ENCODE data around the gene IPPK.
"Not testable (repeated sequence)": the region's sequence is repeated elsewhere in the genome, so short reads cannot be mapped to it uniquely, and the experiment has no call there.

IPPK gene

DNA sequence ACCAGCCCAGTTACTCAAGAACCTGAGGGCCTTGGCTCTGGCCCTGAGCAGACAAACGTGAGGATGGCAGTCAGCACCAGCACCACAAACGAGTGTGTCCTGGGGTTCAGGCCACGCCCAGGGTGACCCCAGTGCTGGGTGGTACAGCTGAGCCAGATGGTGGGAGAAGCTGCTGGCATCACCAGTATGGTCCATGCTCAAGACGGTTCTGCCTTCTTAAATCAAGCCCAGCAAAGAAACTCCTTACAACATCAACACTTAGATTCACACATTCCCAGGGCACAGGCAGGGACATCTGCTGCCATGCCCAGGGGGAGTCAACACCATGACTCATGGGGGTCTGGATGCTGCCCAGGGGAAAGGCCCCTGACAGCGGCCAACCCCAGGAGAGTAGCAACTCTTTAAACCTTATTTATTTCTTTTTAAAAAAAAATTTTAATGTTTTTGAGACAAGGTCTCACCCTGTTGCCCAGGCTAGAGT lies 31.3 kb downstream of the IPPK start:
- no peak for DNase-seq (ENCODE audit: low spot score)

DNA sequence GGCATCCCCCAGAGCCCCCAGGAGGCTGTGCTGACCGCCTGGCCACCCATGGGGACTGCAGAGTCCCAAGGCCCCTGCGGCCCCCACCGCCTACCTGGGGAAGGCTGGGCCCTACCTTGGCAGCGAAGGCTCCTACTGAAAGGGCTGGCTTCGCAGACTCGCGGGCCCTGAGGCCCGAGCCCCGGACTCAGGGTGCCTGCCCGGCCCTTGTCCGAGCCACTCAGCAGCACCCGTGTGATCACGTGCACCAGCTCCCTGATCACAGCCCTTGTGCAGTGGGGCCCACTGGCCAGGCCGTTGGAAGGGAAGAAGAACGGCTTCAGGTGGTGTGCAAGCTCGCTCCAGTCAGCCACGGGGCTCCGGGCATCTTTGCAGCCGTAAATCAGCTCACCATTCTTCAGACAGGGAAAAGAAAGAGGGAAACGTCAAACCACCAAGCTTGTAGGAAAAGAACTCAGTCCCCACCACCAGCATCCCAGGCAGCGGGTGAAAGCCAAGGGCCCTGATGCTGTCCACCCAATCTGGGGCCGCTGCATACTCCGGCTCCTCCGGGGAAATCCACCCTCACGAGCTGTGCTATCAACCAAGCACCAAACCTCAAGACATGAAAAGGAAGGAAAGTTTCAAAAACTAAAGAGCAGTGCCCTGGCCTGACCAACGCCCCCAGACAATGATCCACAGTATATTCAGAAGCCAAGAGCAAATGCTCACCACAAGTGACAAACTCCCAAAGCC lies 31.9 kb downstream of the IPPK start:
- DNase-seq (ENCODE audit: low spot score), result no peak

DNA sequence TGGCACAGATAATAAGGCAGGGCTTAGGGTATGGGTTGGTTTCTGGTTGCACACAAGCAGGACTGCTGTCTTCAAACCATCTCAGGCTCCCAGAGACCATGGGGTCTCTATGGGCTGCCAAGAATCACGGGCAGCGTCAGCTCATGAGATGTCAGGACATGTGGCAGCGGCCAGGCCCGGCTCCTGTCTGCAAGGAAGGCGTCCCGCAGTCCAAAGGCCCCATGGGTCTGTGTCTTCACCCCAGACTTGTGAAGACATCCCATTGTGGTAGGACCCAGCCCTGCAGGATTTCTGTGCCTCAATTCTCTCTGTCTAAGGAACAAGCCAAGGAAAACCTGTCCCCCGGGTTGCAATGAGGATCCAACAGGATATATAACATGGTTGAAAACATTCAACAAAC lies 32.6 kb downstream of the IPPK start:
- no peak for DNase-seq (ENCODE audit: low spot score)

DNA sequence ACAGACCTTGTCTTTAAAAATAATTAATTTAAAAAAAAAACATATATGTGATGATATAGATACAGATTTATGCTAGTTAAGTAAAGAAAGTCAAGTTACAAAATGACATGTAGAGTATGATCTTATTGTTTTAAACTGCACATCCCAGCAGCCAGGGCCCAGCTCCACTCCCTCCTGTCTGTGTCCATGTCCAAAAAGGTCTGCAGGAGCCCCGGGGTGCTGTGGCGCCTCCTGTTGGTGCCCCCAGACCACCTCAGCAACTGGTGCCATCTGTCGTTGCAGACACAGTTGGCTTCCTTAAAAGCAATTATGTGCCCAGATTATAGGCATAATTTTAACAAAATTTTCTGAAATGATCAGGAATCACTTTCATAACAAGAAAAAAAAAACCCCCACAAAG lies 33.3 kb downstream of the IPPK start:
- no peak for DNase-seq (ENCODE audit: low spot score)

DNA sequence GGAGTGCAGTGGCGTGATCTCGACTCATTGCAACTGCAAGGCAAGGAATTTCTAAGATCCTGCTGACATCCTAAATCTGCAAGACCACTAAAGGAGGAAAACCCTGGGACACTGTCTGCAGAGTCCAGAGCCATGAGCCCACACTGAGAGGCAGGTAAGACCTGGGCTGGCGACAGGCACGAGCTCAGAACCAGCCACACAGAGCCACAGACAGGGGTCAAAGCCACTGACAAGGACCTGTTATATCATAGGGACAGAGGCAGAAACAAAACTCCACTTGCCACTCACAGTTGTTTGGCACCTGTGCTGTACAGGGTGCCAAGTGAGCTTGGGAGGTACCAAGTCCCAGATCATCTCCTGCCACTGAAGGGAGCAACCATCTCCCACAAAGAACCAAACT lies 34.2 kb downstream of the IPPK start:
- DNase-seq (ENCODE audit: low spot score), result no peak

DNA sequence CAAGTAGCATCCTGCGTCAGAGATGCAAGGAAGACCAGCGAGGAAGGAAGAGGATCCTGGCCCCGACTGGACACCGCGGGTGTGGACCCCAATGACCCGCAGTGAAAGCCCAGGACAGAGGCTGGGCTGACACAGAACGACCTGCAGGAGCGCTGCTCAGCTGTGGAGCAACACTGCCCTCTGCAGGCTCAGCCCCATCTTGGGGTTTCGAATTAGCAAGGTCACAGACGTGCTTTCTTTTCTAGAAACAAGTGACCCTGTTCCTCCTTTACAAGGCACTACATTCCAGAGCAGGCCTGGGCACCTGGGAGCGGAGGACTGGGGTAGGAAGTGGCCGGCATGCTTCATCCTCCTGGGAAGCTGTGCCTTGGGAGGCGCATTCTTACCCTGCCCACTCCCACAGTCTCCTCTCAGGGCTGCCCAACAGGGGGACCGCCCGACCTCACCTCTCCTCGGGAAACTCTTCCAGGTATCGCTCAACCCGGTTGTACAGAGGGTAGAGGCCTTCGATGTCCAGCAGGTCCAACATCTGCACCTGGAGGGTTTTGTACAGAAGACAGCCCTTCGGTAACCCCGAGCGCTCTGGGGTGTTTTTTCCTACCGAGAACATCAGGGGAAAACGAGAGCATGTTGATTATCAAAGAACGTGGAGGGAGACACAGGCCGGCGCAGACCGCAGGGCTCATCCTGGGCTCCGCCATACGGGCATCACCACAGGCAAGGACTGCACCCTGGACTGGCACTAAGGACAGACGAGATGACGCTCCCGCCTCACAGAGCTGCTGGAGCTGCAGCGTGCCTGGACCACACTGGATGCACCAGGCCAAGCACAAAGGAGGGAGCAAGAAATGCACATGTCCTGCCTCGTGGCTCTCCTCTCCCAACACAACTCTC lies 35.0 kb downstream of the IPPK start:
- DNase-seq (ENCODE audit: low spot score), result peak; percentile 55

DNA sequence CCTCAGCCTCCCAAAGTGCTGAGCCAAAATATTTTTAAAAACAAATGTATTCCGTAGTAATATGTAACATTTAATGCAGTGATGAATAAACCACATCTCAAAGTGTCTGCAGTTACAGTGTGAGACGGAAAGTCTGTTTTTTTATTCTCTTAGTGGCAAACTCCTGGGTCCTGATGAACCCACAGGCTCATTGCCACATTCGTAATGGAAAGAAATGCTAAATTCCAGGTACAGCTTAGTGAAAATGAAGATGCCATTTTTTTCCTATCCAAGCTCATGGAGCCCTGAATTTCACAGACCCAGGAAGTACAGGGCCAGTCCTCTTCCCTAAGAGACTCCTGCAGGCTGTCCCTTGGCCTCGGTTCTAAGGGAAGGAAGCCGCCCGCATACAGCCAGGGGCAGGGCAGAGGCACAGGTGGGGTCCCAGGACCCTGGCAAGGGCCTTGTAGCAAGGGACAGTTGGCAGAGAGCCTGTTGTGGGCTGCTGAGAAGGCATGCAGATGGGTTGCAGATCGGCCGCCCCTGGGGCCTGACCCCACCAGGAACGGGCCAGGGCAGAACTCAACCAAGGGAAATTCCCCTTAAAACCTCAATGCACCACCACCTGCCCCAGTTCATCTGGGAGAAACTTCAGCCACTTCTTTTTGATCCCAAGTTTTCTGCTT lies 36.2 kb downstream of the IPPK start:
- DNase-seq (ENCODE audit: low spot score), result no peak

DNA sequence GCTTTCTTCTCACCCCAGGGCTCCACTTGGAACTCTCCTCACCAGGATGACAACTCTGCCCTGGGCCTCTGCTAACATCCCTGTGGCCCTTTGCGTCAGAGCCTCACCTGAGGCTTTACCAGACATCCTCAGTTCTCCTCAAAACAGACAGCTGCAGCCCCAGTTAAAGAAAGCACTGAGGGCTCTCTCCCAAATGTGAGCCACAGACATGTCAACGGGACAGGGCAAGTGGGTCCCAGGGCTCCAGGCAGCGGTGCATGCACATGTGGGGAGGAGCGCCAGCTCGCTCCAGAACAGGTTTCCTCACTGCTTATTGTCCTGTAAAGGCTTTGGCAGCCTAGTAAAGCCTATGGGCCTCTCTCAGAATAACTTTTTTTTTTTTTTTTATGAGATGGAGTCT lies 37.3 kb downstream of the IPPK start:
- no peak for DNase-seq (ENCODE audit: low spot score)

DNA sequence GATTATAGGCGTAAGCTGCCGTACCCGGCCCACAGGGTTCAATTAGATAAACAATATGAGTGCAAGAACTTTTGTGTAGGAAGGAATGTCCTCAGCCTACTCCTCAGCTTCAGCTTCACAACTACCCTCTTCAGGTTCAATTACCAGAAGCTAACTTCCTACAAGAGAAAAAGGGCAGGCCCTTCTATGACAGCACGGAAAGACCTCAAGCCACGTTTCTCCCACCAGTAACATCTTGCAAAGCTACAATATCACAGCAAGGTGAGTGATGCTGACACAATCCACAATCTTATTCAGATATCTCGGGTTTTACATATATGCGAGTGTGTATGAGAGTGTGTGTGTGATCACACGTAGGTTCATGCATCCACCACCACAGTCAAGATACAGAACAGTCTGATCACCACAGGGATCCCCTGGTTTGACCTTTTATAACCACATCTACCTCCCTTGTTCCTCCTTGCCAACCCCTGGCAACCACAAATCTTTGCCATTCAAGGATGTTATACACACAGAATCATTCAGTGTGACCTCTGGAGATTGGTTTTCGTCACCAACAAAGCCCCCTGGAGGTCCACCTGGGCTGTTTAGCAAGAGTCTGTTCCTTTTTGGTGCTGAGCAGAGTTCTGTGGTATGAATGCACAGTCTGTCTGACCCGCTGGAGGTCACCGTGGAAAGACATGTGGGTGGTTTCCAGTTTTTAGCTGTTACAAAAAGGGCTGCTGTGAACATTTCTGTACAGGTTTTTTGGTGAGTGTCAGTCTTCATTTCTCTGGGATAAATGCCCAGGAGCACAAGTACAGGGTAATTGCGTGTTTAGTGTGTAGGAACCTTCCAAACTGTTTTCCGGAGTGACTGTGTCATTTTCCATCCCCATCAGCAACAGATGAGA lies 38.2 kb downstream of the IPPK start:
- DNase-seq (ENCODE audit: low spot score), result no peak

DNA sequence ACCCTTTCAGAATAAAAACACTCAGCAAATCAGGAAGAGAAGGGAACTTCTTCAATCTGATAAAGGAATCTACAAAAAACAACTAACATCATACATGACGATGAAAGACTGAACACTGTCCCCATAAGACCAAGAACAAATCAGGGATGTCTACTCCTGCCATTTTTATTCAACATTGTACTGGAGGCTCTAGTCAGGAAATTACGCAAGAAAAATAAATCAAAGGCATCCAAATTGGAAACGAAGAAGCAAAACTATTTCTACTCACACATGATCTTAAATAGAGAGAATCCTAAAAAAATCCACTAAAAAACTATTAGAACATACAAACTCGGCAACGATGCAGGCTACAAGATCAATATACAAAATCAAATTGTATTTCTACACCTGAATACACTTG lies 42.3 kb downstream of the IPPK start:
- no peak for DNase-seq (ENCODE audit: low spot score)

DNA sequence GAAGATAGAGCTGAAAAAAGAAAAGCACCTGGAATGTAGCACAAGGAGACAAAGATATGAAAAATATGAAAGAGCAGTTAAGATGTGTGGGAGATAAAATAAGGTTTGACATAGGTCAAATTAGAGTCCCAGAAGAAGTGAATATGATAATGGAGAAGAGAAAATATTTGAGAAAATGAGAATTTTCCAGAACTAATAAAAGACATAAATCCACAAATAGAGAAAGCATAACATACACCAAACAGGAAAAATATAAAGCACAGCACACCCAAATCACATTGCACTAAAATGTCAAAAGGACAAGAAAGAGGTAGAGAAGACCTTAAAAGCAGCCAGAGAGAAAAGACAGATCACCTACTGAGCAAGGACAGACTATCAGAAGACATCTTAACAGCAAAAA lies 43.4 kb downstream of the IPPK start:
- DNase-seq (ENCODE audit: low spot score), result no peak

DNA sequence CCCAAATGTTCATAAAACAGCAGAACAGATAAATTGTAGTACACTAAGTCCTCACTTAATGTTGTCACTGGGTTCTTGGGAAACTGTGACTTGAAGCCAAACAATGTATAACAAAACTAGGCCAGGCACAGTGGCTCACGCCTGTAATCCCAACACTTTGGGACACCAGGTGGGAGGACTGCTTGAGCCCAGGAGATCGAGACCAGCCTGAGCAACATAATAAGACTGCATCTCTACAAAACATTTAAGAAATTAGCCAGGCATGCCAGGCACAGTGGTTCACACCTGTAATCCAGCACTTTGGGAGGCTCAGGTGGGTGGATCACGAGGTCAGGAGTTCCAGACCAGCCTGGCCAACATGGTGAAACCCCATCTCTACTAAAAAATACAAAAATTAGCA lies 46.0 kb downstream of the IPPK start:
- not testable (repeated sequence) for DNase-seq (ENCODE audit: low spot score)

DNA sequence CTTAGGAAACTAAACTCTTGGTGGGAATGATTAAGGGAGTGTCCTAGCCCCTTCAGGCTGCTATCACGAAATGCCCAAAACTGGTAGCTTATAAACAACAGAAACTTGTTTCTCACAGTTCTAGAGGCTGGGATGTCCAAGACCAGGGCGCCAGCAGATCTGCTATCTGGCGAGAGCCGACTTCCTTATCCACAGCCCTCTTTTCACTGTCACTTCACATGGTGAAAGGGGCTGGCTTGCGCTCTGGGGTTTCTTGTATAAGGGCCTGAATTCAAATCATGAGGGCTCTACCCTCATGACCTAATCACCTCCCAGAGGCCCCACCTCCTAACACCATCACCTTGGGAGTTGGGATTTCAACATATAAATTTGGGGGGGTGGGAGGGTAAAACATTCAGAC lies 49.1 kb downstream of the IPPK start:
- no peak for DNase-seq (ENCODE audit: low spot score)

DNA sequence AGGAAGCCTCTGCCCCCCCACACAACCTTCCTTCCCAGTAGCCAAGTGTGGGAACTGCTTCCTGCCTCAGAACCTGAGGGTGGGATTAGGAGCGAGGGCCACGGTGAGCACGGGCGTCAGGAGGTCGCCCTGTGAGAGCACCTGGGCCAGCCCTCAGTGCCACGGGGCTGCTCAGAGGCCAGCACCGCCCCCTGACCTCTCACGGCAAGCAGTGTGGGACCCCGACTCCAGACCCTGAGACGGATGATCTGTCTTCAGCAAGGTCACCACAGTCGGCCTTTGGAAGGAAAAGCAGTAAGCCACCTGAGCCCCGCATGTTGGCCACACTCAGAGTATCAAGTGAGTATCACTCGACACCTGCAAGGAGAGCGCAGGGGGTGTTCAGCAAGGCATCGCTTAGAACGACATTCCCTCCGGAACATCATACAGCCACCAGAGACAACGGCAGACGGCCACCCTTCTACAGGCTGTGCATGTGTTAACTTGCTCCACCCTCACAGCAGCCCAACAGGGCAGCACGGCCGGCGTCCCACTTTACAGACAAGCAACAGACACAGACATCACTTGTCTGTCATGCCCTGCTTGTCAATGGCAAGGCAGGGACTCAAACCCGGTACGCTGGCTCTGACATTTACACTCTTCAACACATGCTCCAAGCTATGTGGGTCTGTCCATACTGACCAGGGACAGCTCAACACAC lies 50.2 kb downstream of the IPPK start:
- no peak for DNase-seq (ENCODE audit: low spot score)

DNA sequence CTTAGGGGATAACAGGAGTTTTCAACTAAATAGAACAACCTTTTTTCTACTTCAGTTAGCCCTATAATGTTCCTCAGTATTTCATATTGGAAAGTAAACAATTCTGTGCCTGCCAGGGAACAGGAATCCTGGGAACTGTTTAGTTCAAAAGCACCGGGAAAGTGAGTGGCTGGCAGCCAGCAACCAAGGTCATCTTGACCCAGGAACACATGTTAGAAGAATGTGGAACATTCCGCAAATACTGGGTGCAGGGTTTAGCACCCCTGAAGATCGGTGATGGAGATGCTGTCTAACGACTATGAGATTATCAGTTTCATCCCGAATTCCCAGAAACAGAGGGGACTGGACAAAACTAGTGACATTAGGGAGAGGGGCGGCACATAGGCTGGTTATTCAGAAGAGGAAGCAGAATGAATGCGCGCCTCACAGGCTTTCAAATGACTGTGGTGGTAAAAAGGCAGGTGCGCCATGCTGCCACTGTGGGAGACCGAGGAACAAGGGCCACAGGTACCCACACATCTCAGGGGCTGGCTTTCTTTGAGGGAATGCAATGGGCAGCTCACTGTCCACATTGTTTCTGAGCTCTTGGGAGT lies 51.2 kb downstream of the IPPK start:
- DNase-seq (ENCODE audit: low spot score), result no peak

DNA sequence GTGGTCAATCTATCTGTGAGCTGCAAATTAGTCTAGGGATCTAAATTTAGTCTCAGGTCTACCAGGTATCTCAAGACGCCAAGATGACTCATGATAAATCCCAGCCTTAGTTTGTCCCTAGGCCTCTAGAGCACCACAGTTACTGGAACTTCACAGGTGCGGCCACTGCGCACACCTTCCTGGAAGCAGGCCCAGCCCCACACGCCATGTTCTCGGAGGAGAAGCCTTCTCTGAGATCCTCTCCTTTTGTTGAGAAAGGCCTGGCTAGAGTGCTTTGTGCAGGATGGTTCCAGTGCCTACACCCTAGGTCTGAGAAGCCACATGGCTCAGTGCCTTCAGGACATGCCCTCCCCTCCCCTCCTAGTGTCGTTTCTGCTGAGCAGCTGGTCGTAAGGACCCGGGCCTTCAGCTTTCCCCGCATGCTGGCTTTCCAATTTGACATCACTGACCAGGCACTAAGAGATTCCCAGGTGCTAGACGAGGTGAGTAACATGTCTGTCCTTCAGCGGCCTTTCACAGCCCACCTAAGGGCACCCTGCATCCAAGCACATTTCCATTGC lies 51.9 kb downstream of the IPPK start:
- DNase-seq (ENCODE audit: low spot score), result no peak

DNA sequence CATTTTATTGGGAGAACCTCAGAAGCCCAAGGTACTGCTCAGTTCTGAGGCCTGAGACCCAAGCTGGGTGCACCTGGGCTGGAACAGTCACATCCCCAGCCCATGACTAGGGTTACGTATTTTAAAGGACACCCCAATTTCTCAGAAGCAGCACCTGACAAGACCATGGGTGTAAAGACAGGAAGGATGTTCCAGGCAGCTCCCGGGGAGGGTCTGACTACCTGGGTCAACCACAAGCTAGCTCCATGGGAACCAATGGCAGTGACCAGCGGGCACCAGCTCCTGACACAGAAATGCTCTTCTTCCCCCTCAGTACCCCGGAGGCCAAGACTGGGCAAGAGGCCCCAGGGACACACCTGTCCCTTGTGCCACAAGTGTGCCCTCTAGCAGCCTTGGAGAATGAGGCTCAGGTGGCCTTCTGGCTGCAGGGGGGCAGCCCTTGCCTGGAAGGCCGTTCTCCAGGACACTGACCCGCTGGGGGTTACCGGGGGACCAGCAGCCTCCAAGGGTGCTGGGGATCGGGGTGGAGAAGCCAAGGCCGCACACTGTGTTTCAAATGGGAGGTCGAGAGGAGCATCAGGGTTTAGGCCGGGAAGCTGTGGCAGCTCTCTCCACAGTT lies 52.6 kb downstream of the IPPK start:
- no peak for DNase-seq (ENCODE audit: low spot score)

DNA sequence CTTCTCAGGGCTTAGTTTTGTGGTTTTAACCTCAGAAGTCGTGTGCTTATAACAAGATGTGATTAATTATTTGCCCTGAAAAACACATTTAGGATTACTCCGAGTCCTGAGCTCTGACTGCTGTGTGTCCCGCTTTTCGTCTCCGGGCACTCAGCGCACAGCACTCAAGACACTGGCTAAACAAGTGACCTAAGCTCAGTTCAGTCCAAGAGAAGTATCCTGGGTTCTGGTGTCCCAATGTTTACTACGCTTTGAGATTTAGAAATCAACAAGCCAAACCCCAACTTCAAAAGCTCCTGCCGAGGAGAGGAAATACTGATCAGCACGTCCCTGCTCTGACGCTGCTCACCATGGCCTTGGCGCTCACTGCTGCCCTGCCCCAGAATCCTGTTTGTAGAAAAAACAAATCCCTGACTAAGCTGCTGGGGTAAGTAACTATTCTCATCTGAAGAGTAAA lies 53.2 kb downstream of the IPPK start:
- no peak for DNase-seq (ENCODE audit: low spot score)

DNA sequence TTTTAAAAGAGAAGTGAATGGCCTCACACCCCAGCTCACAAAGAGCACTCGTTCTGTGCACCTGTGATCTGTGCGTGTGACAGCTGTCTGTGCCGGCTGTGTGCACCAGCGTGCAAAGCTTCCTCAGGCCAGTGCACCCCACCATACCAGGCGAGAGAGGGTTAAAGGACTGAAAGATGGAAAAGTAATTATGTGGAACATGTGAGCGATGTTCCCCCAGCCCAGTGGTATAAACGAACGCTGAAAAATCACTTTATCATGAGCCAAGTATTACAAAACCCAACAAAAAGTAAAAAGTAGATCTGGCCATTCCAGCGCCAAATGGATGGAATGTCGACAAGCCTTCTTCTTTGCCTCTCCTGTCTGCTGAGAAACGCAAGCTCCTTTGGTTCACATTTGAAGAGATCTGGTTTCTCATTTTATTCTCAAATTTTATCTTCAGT lies 53.7 kb downstream of the IPPK start:
- DNase-seq (ENCODE audit: low spot score), result no peak

All from SK-N-DZ (cell line).